Upper lobe of left lung (tissue), 4 donors: ENCODE data around the gene SPDYE17.
"Not testable (repeated sequence)": the region's sequence is repeated elsewhere in the genome, so short reads cannot be mapped to it uniquely, and the experiment has no call there.

Experiments used
- EP300 ChIP-seq, 4 donors: sonication (generic); formaldehyde crosslinking; IDR thresholded peaks; one replicate each; pipeline ENCODE4 v1.5.1; 2017; ENCODE audit warnings: antibody characterized with exemption in 4 of 4, control low read depth in 2 of 4
- TF ChIP-seq, protein P1 (sequence below), 6 experiments: fragments of 450-650 bp in 4 of 6; fragments of 200-600 bp in 2 of 6; sonication (generic) in 2 of 6; IDR thresholded peaks; one replicate each; pipeline ENCODE4 v1.5.1; 2016 to 2019; ENCODE audit warnings: antibody characterized with exemption in 6 of 6

DNA sequence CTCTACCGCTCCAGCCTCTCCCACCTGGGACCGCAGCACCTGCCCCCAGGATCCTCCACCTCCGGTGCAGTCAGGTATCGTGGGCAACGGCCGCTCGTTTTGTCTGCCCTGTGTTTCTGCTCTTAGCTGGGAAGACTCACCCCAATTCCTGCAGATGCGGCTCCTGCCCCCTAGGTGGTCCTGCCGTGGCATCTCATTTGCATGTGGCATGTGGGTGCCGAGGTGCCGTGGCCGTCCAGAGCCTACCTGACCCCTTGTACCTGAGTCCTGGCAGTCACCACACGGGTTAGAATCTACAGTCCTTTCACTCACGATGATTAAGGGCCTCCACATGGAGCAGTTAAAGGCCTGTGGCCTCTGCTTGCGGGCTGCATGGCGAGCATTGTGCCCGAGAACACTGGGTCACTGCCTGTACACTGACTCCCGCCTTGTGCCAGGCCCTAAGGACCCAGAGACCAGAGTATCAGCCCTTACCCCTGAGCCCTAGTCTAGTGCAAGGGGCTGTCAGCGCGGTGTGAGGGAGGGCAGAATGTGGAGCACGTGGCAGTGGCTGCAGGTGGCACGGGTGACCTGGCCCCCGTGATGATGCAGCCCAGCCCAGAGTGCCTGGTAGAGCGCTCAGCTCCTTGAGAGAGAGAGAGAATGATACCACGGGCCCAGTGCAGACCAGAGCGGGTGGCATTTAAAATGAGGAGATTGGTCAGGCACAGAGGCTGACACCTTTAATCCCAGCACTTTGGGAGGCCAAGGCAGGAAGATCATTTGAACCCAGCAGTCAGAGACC, 50.8 kb downstream of the SPDYE17 start:
- TF ChIP-seq, protein P1, sequence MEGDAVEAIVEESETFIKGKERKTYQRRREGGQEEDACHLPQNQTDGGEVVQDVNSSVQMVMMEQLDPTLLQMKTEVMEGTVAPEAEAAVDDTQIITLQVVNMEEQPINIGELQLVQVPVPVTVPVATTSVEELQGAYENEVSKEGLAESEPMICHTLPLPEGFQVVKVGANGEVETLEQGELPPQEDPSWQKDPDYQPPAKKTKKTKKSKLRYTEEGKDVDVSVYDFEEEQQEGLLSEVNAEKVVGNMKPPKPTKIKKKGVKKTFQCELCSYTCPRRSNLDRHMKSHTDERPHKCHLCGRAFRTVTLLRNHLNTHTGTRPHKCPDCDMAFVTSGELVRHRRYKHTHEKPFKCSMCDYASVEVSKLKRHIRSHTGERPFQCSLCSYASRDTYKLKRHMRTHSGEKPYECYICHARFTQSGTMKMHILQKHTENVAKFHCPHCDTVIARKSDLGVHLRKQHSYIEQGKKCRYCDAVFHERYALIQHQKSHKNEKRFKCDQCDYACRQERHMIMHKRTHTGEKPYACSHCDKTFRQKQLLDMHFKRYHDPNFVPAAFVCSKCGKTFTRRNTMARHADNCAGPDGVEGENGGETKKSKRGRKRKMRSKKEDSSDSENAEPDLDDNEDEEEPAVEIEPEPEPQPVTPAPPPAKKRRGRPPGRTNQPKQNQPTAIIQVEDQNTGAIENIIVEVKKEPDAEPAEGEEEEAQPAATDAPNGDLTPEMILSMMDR (IDR thresholded peaks at IDR 0.05) = not testable (repeated sequence)
- TF ChIP-seq EP300 (IDR thresholded peaks at IDR 0.05) = not testable (repeated sequence)
